OCI-LY7 (cell line): ENCODE data around the gene PGBD2. TPM values are rescaled to one million over a fixed set of nuclear protein-coding genes. Genes with fewer than 3 reads are reported as not detected.

Source experiments
- BruUV-seq: library from RNA; stranded (reverse); fragments of 400-500 nt; replicated peaks from 2 replicates; lab custom pipeline; 2021; lab: Mats Ljungman, UMichigan
- CTCF ChIA-PET: fragments of 300-600 bp; sonication (Branson Sonifier 250); formaldehyde crosslinking; loops from one replicate; lab custom pipeline; 2022; ENCODE audit warnings: antibody characterized with exemption; ENCODE audit not compliant: unreplicated experiment; lab: Charles Lee
- POLR2A ChIA-PET: fragments of 300-600 bp; sonication (Branson Sonifier 250); formaldehyde crosslinking; loops from one replicate; lab custom pipeline; 2022; ENCODE audit warnings: antibody characterized with exemption; lab: Charles Lee
- DNase-seq: peaks from one replicate; pipeline ENCODE4 v3.0.0-alpha.2; 2015; ENCODE audit warnings: low spot score
- H2AFZ ChIP-seq: fragments of 200-600 bp; sonication (generic), shearing (Covaris generic); 2 replicates; pipeline ENCODE4 v1.6.1; 2014; ENCODE audit warnings: mild to moderate bottlenecking, antibody characterized with exemption, low read length, moderate library complexity
- H3K27ac ChIP-seq: fragments of 200-600 bp; sonication (generic); 2 replicates; pipeline ENCODE4 v1.5.1; 2014; ENCODE audit warnings: mixed run types, low read depth, mild to moderate bottlenecking, moderate library complexity, low read length, inconsistent platforms; ENCODE audit not compliant: poor library complexity, severe bottlenecking
- H3K36me3 ChIP-seq: fragments of 200-600 bp; sonication (generic); 2 replicates; pipeline ENCODE4 v1.6.1; 2014; ENCODE audit warnings: mild to moderate bottlenecking, antibody characterized with exemption, low read length, moderate library complexity, mixed read lengths; ENCODE audit not compliant: insufficient read depth
- H3K4me1 ChIP-seq: fragments of 200-600 bp; sonication (generic); 2 replicates; pipeline ENCODE4 v1.5.1; 2014; ENCODE audit warnings: mild to moderate bottlenecking, low read length; ENCODE audit not compliant: insufficient read depth, poor library complexity, severe bottlenecking
- H3K4me2 ChIP-seq: fragments of 200-600 bp; sonication (generic); 2 replicates; pipeline ENCODE4 v1.6.1; 2014; ENCODE audit warnings: mild to moderate bottlenecking, low read length
- H3K4me3 ChIP-seq: fragments of 200-600 bp; sonication (generic); 2 replicates; pipeline ENCODE4 v1.5.1; 2014; ENCODE audit warnings: mild to moderate bottlenecking, low read depth, low read length; ENCODE audit not compliant: poor library complexity, severe bottlenecking
- H3K79me2 ChIP-seq: fragments of 200-600 bp; sonication (generic); 2 replicates; pipeline ENCODE4 v1.6.1; 2016; ENCODE audit warnings: low read depth, mild to moderate bottlenecking, low read length, moderate library complexity, mixed read lengths; ENCODE audit not compliant: insufficient read depth
- H3K9me2 ChIP-seq: fragments of 200-600 bp; sonication (generic); 2 replicates; pipeline ENCODE4 v1.6.1; 2016; ENCODE audit warnings: mild to moderate bottlenecking, low read length, mixed read lengths; ENCODE audit not compliant: insufficient read depth
- H3K9me3 ChIP-seq: fragments of 200-600 bp; sonication (generic); 2 replicates; pipeline ENCODE4 v1.6.1; 2014; ENCODE audit warnings: mild to moderate bottlenecking, mixed run types, low read length, mixed read lengths
- H4K20me1 ChIP-seq: fragments of 200-600 bp; sonication (generic); 2 replicates; pipeline ENCODE4 v1.6.1; 2014; ENCODE audit warnings: mild to moderate bottlenecking, antibody characterized with exemption, low read length, moderate library complexity, mixed read lengths; ENCODE audit not compliant: insufficient read depth
- CTCF ChIP-seq: fragments of 200-600 bp; sonication (generic); conservative IDR thresholded peaks from 2 replicates; pipeline ENCODE4 v1.5.1; 2014; ENCODE audit warnings: mild to moderate bottlenecking, antibody characterized with exemption, low read length, moderate library complexity, mixed read lengths
- EZH2phosphoT487 ChIP-seq: fragments of 200-600 bp; sonication (generic); IDR thresholded peaks from 2 replicates; pipeline ENCODE4 v1.6.1; 2018; ENCODE audit warnings: low read depth, borderline replicate concordance, mild to moderate bottlenecking, mixed run types, antibody characterized with exemption, low read length, moderate library complexity, mixed read lengths
- intact Hi-C: fragments of 100-400 bp; cut with micrococcal nuclease; formaldehyde crosslinking; loops from one replicate; pipeline ENCODE4 v1.10.0; 2022; ENCODE audit not compliant: unreplicated experiment
- total RNA-seq, 2 experiments: library from RNA; depleted of rRNA in 1 of 2; stranded (reverse); fragments of >200 nt in 1 of 2; shearing (Covaris generic) in 1 of 2; gene quantifications; 2 replicates each; pipeline ENCODE4 v1.2.3, GENCODE V29; 2014 to 2022

The PGBD2 gene
- total RNA-seq, 2 experiments from 2014 or later, result 7.5 to 9.2 TPM

- Histone ChIP-seq H3K9me2 (no peaks in the 10 kb centered on the region), H3K27ac (no peak overlapping the region), H2AFZ (no peak overlapping the region), H3K36me3 (no peaks in the 10 kb centered on the region), H3K4me2 (no peak overlapping the region), H3K9me3 (no peaks in the 10 kb centered on the region), H4K20me1 (no peaks in the 10 kb centered on the region), H3K4me3 (no peak overlapping the region), H3K4me1 (no peaks in the 10 kb centered on the region), H3K79me2 (no peaks in the 10 kb centered on the region)
- no TSS peak for BruUV-seq
- ChIA-PET CTCF (interaction anchor here (0.5 kb wide), 1 partner anchor 197 kb away, joined by 3 read pairs; no protein-coding TSS in a partner anchor), POLR2A (no interaction called here)
- no peak for DNase-seq
- TF ChIP-seq EZH2phosphoT487, result no peak
- intact Hi-C loops, result no loop called here
These were observed 8.4 kb upstream of the PGBD2 start for GRCh38 chr1:248897412-248898337.

- Histone ChIP-seq H3K27ac (no peak overlapping the region), H3K79me2 (no peaks in the 10 kb centered on the region), H3K9me3 (no peaks in the 10 kb centered on the region), H3K36me3 (no peaks in the 10 kb centered on the region), H3K9me2 (no peaks in the 10 kb centered on the region), H4K20me1 (no peaks in the 10 kb centered on the region), H3K4me1 (peaks cover 9% of the 10 kb centered on the region), H3K4me3 (no peak overlapping the region), H2AFZ (no peak overlapping the region), H3K4me2 (no peak overlapping the region)
- intact Hi-C loops, result no loop called here
- DNase-seq, result no peak
- TF ChIP-seq EZH2phosphoT487, result no peak
- no peak for TF ChIP-seq CTCF
- BruUV-seq, result no TSS peak
- ChIA-PET CTCF (no interaction called here), POLR2A (interaction anchor here (0.6 to 1.3 kb wide), 4 partner anchors 11 to 1590 kb away, joined by 3 to 6 read pairs (median 4); partner anchors contain the start of gene ZNF672)
These were observed 5.4 kb upstream of the PGBD2 start for GRCh38 chr1:248900637-248901036.

GRCh38 chr1:248901578-248901977 is 4.5 kb upstream of the PGBD2 start:
- Histone ChIP-seq H3K4me1 (peaks cover 9% of the 10 kb centered on the region), H3K9me2 (no peaks in the 10 kb centered on the region), H3K79me2 (no peaks in the 10 kb centered on the region), H3K4me2 (no peak overlapping the region), H4K20me1 (no peaks in the 10 kb centered on the region), H2AFZ (no peak overlapping the region), H3K9me3 (no peaks in the 10 kb centered on the region), H3K36me3 (no peaks in the 10 kb centered on the region), H3K27ac (no peak overlapping the region), H3K4me3 (no peak overlapping the region)
- BruUV-seq, result no TSS peak
- intact Hi-C loops, result no loop called here
- ChIA-PET POLR2A (interaction anchor here (0.6 kb wide), 1 partner anchor 10 kb away, joined by 3 read pairs; no protein-coding TSS in a partner anchor), CTCF (no interaction called here)
- no peak for DNase-seq
- TF ChIP-seq CTCF (no peak), EZH2phosphoT487 (no peak)
